T-helper 22 cell (primary cell): ENCODE results near the gene GMEB2.
"Not testable (repeated sequence)": the region's sequence is repeated elsewhere in the genome, so short reads cannot be mapped to it uniquely, and the experiment has no call there.

Source experiments
- DNase-seq: peaks from one replicate; pipeline ENCODE4 v3.0.0-alpha.2; 2020; ENCODE audit warnings: low read depth

Gene GMEB2

GRCh38 chr20:63626424-63627128 is at the start of gene GMEB2:
GMEB2 (minus strand) TSS chr20:63627101; CDS start chr20:63619397, 7,704 bp downstream.
- DNase-seq, result peak; percentile 86

- DNase-seq, result no peak
Measured at GRCh38 chr20:63675681-63676368, 48.9 kb upstream of the GMEB2 start.

- no peak for DNase-seq
Measured at GRCh38 chr20:63673951-63674350, 47.0 kb upstream of the GMEB2 start.

GRCh38 chr20:63672666-63673065 is 45.8 kb upstream of the GMEB2 start:
- no peak for DNase-seq

- DNase-seq, result not testable (repeated sequence)
Measured at GRCh38 chr20:63671695-63672094, 44.8 kb upstream of the GMEB2 start.

- no peak for DNase-seq
Measured at GRCh38 chr20:63668351-63668750, 41.5 kb upstream of the GMEB2 start.

- no peak for DNase-seq
Measured at GRCh38 chr20:63667858-63668257, 41.0 kb upstream of the GMEB2 start.

GRCh38 chr20:63665708-63666107 is 38.8 kb upstream of the GMEB2 start:
- DNase-seq, result no peak

GRCh38 chr20:63664861-63665594 is 38.1 kb upstream of the GMEB2 start:
- no peak for DNase-seq

GRCh38 chr20:63664143-63664851 is 37.4 kb upstream of the GMEB2 start:
- DNase-seq, result no peak

GRCh38 chr20:63663332-63664066 is 36.6 kb upstream of the GMEB2 start:
- DNase-seq, result no peak

GRCh38 chr20:63662813-63663189 is 35.9 kb upstream of the GMEB2 start:
- DNase-seq, result no peak

- DNase-seq, result no peak
Measured at GRCh38 chr20:63661959-63662812, 35.3 kb upstream of the GMEB2 start.

GRCh38 chr20:63661108-63661507 is 34.2 kb upstream of the GMEB2 start:
- no peak for DNase-seq

GRCh38 chr20:63660622-63661021 is 33.7 kb upstream of the GMEB2 start:
- DNase-seq, result no peak

- DNase-seq, result not testable (repeated sequence)
Measured at GRCh38 chr20:63660174-63660573, 33.3 kb upstream of the GMEB2 start.

GRCh38 chr20:63659370-63659769 is 32.5 kb upstream of the GMEB2 start:
- no peak for DNase-seq

- no peak for DNase-seq
Measured at GRCh38 chr20:63658749-63659187, 31.9 kb upstream of the GMEB2 start.

- DNase-seq, result peak; percentile 74
Measured at GRCh38 chr20:63657937-63658748, 31.2 kb upstream of the GMEB2 start, which contains the start of gene RTEL1. RTEL1 (plus strand) TSS chr20:63658312; CDS start chr20:63659403, 1,091 bp downstream.
